Endothelial cell of umbilical vein (primary cell): ENCODE data around the gene AHSP. TPM values are rescaled to one million over a fixed set of nuclear protein-coding genes. Genes with fewer than 3 reads are reported as not detected.
"Not testable (repeated sequence)": the region's sequence is repeated elsewhere in the genome, so short reads cannot be mapped to it uniquely, and the experiment has no call there.

Experiments
- BruUV-seq: library from RNA; stranded (reverse); fragments of 400-500 nt; replicated peaks from 2 replicates; lab custom pipeline; 2021; lab: Mats Ljungman, UMichigan
- CTCF ChIA-PET: fragments of 300-600, 350-600 bp; sonication (Branson Sonifier 250); formaldehyde crosslinking; loops from one replicate; lab custom pipeline; 2021; ENCODE audit warnings: antibody characterized with exemption, inconsistent platforms; lab: Charles Lee
- POLR2A ChIA-PET: fragments of 300-600, 350-600 bp; sonication (Branson Sonifier 250); formaldehyde crosslinking; loops from one replicate; lab custom pipeline; 2021; ENCODE audit warnings: antibody characterized with exemption, inconsistent platforms; lab: Charles Lee
- DNase-seq: peaks from one replicate; pipeline ENCODE4 v3.0.0-alpha.2; 2011; ENCODE audit warnings: low read depth, low spot score
- FAIRE-seq: peaks from 2 replicates; lab custom pipeline; 2011; peaks lifted over from hg19 to GRCh38; lab: Jason Lieb, UNC
- H2AFZ ChIP-seq: 2 replicates; pipeline ENCODE4 v1.6.0; 2012; ENCODE audit warnings: low read depth, low read length, control low read depth, inconsistent platforms
- H3K27ac ChIP-seq: 2 replicates; pipeline ENCODE4 v1.5.1; 2011; ENCODE audit warnings: low read depth, mild to moderate bottlenecking, control low read depth, low read length, moderate library complexity; ENCODE audit not compliant: insufficient read depth
- H3K27me3 ChIP-seq, 2 experiments: 2 replicates each; pipeline versions ENCODE4 v1.6.0 to v1.6.1; 2011; ENCODE audit warnings: low read length in 2 of 2, mixed read lengths in 1 of 2; ENCODE audit not compliant: control insufficient read depth in 2 of 2, insufficient read depth in 2 of 2
- H3K36me3 ChIP-seq, 2 experiments: 2 replicates in 1 of 2; 3 replicates in 1 of 2; pipeline ENCODE4 v1.5.1; 2011; ENCODE audit warnings: low read length in 2 of 2, mild to moderate bottlenecking in 1 of 2, moderate library complexity in 1 of 2; ENCODE audit not compliant: control insufficient read depth in 2 of 2, insufficient read depth in 2 of 2; ENCODE audit errors: extremely low read depth in 1 of 2
- H3K4me1 ChIP-seq: 3 replicates; pipeline ENCODE4 v1.5.1; 2011; ENCODE audit warnings: mild to moderate bottlenecking, low read length; ENCODE audit not compliant: control insufficient read depth, insufficient read depth; ENCODE audit errors: extremely low read depth
- H3K4me2 ChIP-seq: 2 replicates; pipeline ENCODE4 v1.6.1; 2011; ENCODE audit warnings: low read length, control low read depth, mixed read lengths; ENCODE audit not compliant: insufficient read depth
- H3K4me3 ChIP-seq, 3 experiments: fragments of 200-600 bp in 1 of 3; sonication (generic), shearing (Covaris generic) in 1 of 3; replicated peaks in 1 of 3; 2 replicates each; pipeline ENCODE4 v1.5.1; 2011 to 2016; ENCODE audit warnings: control low read depth in 3 of 3, low read length in 3 of 3, mild to moderate bottlenecking in 2 of 3, inconsistent platforms in 1 of 3, low read depth in 1 of 3, moderate library complexity in 1 of 3; ENCODE audit not compliant: insufficient read depth in 1 of 3
- H3K79me2 ChIP-seq: 2 replicates; pipeline ENCODE4 v1.6.0; 2012; ENCODE audit warnings: low read length, inconsistent platforms; ENCODE audit not compliant: control insufficient read depth, insufficient read depth
- H3K9ac ChIP-seq: replicated peaks from 2 replicates; pipeline ENCODE3; 2011; ENCODE audit warnings: low read length, control low read depth; ENCODE audit not compliant: insufficient read depth; ENCODE audit errors: extremely low read depth
- H3K9me1 ChIP-seq: replicated peaks from 3 replicates; pipeline ENCODE4 v1.6.0; 2011; ENCODE audit warnings: mild to moderate bottlenecking, low read length; ENCODE audit not compliant: control insufficient read depth, insufficient read depth; ENCODE audit errors: extremely low read depth
- H3K9me3 ChIP-seq: replicated peaks from 2 replicates; pipeline ENCODE4 v1.5.1; 2012; ENCODE audit warnings: low read length, inconsistent platforms; ENCODE audit not compliant: control insufficient read depth, insufficient read depth
- H4K20me1 ChIP-seq: replicated peaks from 2 replicates; pipeline ENCODE3; 2011; ENCODE audit warnings: mild to moderate bottlenecking, low read length; ENCODE audit not compliant: control insufficient read depth, insufficient read depth; ENCODE audit errors: extremely low read depth
- CTCF ChIP-seq, 2 donors: IDR thresholded peaks; 1 replicate in 1 of 2; 2 replicates in 1 of 2; pipeline ENCODE4 v1.5.1; 2011; ENCODE audit warnings: low read length in 2 of 2, mild to moderate bottlenecking in 2 of 2, moderate library complexity in 2 of 2, control low read depth in 1 of 2, inconsistent platforms in 1 of 2, low read depth in 1 of 2; ENCODE audit not compliant: insufficient read depth in 1 of 2; ENCODE audit errors: extremely low read depth in 1 of 2
- EZH2 ChIP-seq: IDR thresholded peaks from 2 replicates; pipeline ENCODE4 v1.6.1; 2012; ENCODE audit warnings: borderline replicate concordance, low read depth, mild to moderate bottlenecking, moderate library complexity, low read length, inconsistent platforms; ENCODE audit not compliant: severe bottlenecking
- FOS ChIP-seq: IDR thresholded peaks from 2 replicates; pipeline ENCODE4 v1.6.1; 2011; ENCODE audit warnings: mild to moderate bottlenecking, low read length, moderate library complexity, borderline replicate concordance; ENCODE audit not compliant: insufficient read depth
- GATA2 ChIP-seq: IDR thresholded peaks from 2 replicates; pipeline ENCODE4 v1.7.0; 2011; ENCODE audit warnings: low read depth, mild to moderate bottlenecking, moderate library complexity, mixed read lengths, low read length; ENCODE audit not compliant: insufficient read length, insufficient read depth
- JUN ChIP-seq: IDR thresholded peaks from 2 replicates; pipeline ENCODE4 v1.6.1; 2011; ENCODE audit warnings: borderline replicate concordance, low read depth; ENCODE audit not compliant: insufficient read length, insufficient read depth
- MAX ChIP-seq: IDR thresholded peaks from 2 replicates; pipeline ENCODE4 v1.6.1; 2011; ENCODE audit not compliant: insufficient read depth, insufficient read length
- MYC ChIP-seq: IDR thresholded peaks from one replicate; pipeline ENCODE4 v1.6.1; 2011; ENCODE audit warnings: mild to moderate bottlenecking, low read depth, low read length
- POLR2A ChIP-seq: IDR thresholded peaks from 2 replicates; pipeline ENCODE4 v1.6.1; 2012; ENCODE audit warnings: low read depth, mild to moderate bottlenecking, control low read depth, low read length
- POLR2AphosphoS5 ChIP-seq: IDR thresholded peaks from 2 replicates; pipeline ENCODE4 v1.6.1; 2012; ENCODE audit warnings: low read depth, mild to moderate bottlenecking, control low read depth, low read length, moderate library complexity; ENCODE audit not compliant: insufficient read depth
- dilution Hi-C: fragments of 300-500 bp; cut with MboI; formaldehyde crosslinking; loops from one replicate; pipeline ENCODE4 v1.15.0; 2019; ENCODE audit warnings: low sequenced_read_pairs; ENCODE audit not compliant: extremely low pct_ligation_motif_present
- intact Hi-C: fragments of 100-400 bp; cut with micrococcal nuclease; formaldehyde crosslinking; loops from one replicate; pipeline ENCODE4 v1.10.0; 2022
- polyA plus RNA-seq, 4 experiments: library from polyadenylated mRNA; depleted of rRNA in 3 of 4; stranded (reverse) in 3 of 4; unstranded in 1 of 4; fragments of >200 nt; gene quantifications; 2 replicates each; pipeline versions ENCODE4 v1.2.1 to v1.2.3, GENCODE V29; 2011 to 2012; ENCODE audit warnings: missing spikeins in 1 of 4
- total RNA-seq: library from RNA; stranded (reverse); gene quantifications from 2 replicates; pipeline ENCODE4 v1.2.3, GENCODE V29; 2021

The AHSP gene
- total and polyA plus RNA-seq, 2 donors (not counting 3 experiments of a cell fraction or from before 2014, with no cell fraction given): not detected

GRCh38 chr16:31522071-31522470 lies 5.6 kb upstream of the AHSP start:
- CTCF ChIA-PET: no interaction called here

GRCh38 chr16:31523768-31524167 lies 3.9 kb upstream of the AHSP start:
- dilution Hi-C loops, BruUV-seq: not testable (repeated sequence)

More at GRCh38 chr16:31522071-31522470, 5.6 kb upstream of the AHSP start:
- TF ChIP-seq POLR2AphosphoS5 (no peak), POLR2A (no peak), JUN (no peak), FOS (no peak), MYC (no peak), CTCF (IDR thresholded peaks at IDR 0.05; ENCODE audit: extremely low read depth in 1 of 2, insufficient read depth in 1 of 2, low read depth in 1 of 2, low read length in 2 of 2) (no peak), GATA2 (no peak), MAX (no peak), EZH2 (no peak)
- intact Hi-C loops: no loop called here
- Histone ChIP-seq H3K4me2 (no peak overlapping the region), H3K4me1 (no peaks in the 10 kb centered on the region), H3K36me3 (no peaks in the 10 kb centered on the region), H3K9me3 (no peaks in the 10 kb centered on the region), H3K27me3 (no peaks in the 10 kb centered on the region), H3K9me1 (no peaks in the 10 kb centered on the region), H4K20me1 (no peaks in the 10 kb centered on the region), H3K79me2 (no peaks in the 10 kb centered on the region), H3K9ac (no peak overlapping the region), H3K4me3 (no peak overlapping the region), H2AFZ (no peak overlapping the region), H3K27ac (no peak overlapping the region)
- POLR2A ChIA-PET: no interaction called here
- DNase-seq (no peak), FAIRE-seq (no peak)
- dilution Hi-C loops: no loop called here
- BruUV-seq: no TSS peak

More at GRCh38 chr16:31523768-31524167, 3.9 kb upstream of the AHSP start:
- FAIRE-seq, H3K4me1 ChIP-seq, H3K9me1 ChIP-seq, H3K9me3 ChIP-seq, H2AFZ ChIP-seq, CTCF ChIA-PET, intact Hi-C loops, H4K20me1 ChIP-seq, H3K9ac ChIP-seq, DNase-seq, H3K4me3 ChIP-seq, H3K79me2 ChIP-seq, H3K27ac ChIP-seq, H3K4me2 ChIP-seq, POLR2A ChIA-PET, H3K36me3 ChIP-seq: not testable (repeated sequence)
- peaks cover 12 to 14% of the 10 kb centered on the region in 2 experiments for H3K27me3 ChIP-seq
